Vagina (tissue), 2 donors: ENCODE results near the gene CENPVL2.

Experiments used
- CTCF ChIP-seq, 3 experiments: fragments of 450-650 bp in 2 of 3; fragments of 200-600 bp in 1 of 3; sonication (generic) in 1 of 3; IDR thresholded peaks; one replicate each; pipeline ENCODE4 v1.5.1; 2017 to 2019; ENCODE audit warnings: antibody characterized with exemption in 3 of 3, mild to moderate bottlenecking in 2 of 3, moderate library complexity in 2 of 3
- POLR2A ChIP-seq, 2 donors: fragments of 450-650 bp; IDR thresholded peaks; one replicate each; pipeline ENCODE4 v1.6.1; 2017; ENCODE audit warnings: antibody characterized with exemption in 2 of 2, mild to moderate bottlenecking in 2 of 2, moderate library complexity in 2 of 2
- POLR2AphosphoS5 ChIP-seq, 2 donors: sonication (generic); formaldehyde crosslinking; IDR thresholded peaks; one replicate each; pipeline ENCODE4 v1.9.0; 2017; ENCODE audit warnings: antibody characterized with exemption in 2 of 2, mild to moderate bottlenecking in 2 of 2, low read depth in 1 of 2; ENCODE audit not compliant: insufficient read depth in 1 of 2

- TF ChIP-seq CTCF (IDR thresholded peaks at IDR 0.05) (no peak), POLR2AphosphoS5 (IDR thresholded peaks at IDR 0.05; ENCODE audit: insufficient read depth in 1 of 2, low read depth in 1 of 2) (no peak), POLR2A (IDR thresholded peaks at IDR 0.05) (no peak)
These were observed 45.6 kb upstream of the CENPVL2 start for GRCh38 chrX:51728202-51728601.
